ENCODE data around the gene RUNX1.

RUNX1 gene

GRCh38 chr21:35090403-35090802 lies 41.3 kb upstream of the RUNX1 start:
- POLR2A ChIA-PET: no interaction called here
- no peak for DNase-seq (ENCODE audit: extremely low spot score)
- CTCF ChIA-PET: no interaction called here
- no peak for TF ChIP-seq ZNF384 (IDR thresholded peaks at IDR 0.05)
- no peak for TF ChIP-seq LEF1 (IDR thresholded peaks at IDR 0.05; ENCODE audit: borderline replicate concordance)
- no peak for TF ChIP-seq CTBP1 (IDR thresholded peaks at IDR 0.05; ENCODE audit: borderline replicate concordance)
- TF ChIP-seq FOXA1 (IDR thresholded peaks at IDR 0.05): no peak
- no peak for TF ChIP-seq NFRKB (IDR thresholded peaks at IDR 0.05)

- ChIA-PET CTCF (no interaction called here), POLR2A (no interaction called here)
- TF ChIP-seq FOXM1 (IDR thresholded peaks at IDR 0.05; ENCODE audit: borderline replicate concordance) (no peak), L3MBTL2 (conservative IDR thresholded peaks at IDR 0.05) (no peak), ZNF384 (IDR thresholded peaks at IDR 0.05) (no peak), SUZ12 (IDR thresholded peaks at IDR 0.05) (no peak), PKNOX1 (IDR thresholded peaks at IDR 0.05) (no peak), ARNT (IDR thresholded peaks at IDR 0.05) (no peak), NFRKB (IDR thresholded peaks at IDR 0.05) (no peak), FOXA1 (IDR thresholded peaks at IDR 0.05) (no peak), LEF1 (IDR thresholded peaks at IDR 0.05; ENCODE audit: borderline replicate concordance) (no peak), SP1 (IDR thresholded peaks at IDR 0.05) (no peak), ELF4 (IDR thresholded peaks at IDR 0.05) (no peak), CTBP1 (IDR thresholded peaks at IDR 0.05; ENCODE audit: borderline replicate concordance) (no peak), BHLHE40 (IDR thresholded peaks at IDR 0.05; ENCODE audit: borderline replicate concordance) (no peak), TARDBP (IDR thresholded peaks at IDR 0.05) (no peak), HDGF (IDR thresholded peaks at IDR 0.05; ENCODE audit: borderline replicate concordance) (no peak), FOXK2 (IDR thresholded peaks at IDR 0.05) (no peak)
- DNase-seq (ENCODE audit: extremely low spot score): no peak
These were observed 39.2 kb upstream of the RUNX1 start for GRCh38 chr21:35088319-35088771.

DNA sequence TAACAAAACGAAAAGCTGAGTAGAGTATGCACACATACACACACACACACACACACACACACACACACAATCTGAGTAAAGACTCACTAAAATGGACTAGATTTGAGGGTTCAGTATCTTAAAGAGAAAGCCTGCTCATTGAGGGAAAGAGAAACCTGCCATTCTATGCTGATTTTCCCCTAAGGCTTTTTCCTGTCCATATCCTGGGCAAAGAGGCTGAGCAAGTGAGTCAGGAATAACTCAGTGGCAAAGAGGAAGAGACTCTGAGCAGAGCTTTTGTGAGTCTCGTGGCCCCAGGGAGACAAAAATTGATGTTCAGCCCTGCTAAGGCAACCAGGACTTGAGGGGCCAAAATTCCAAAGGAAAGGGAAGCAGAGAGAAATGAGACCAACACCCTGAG lies 37.3 kb upstream of the RUNX1 start:
- no peak for DNase-seq (ENCODE audit: extremely low spot score)
- ChIA-PET POLR2A (no interaction called here), CTCF (no interaction called here)
- TF ChIP-seq SP1 (IDR thresholded peaks at IDR 0.05) (no peak), PKNOX1 (IDR thresholded peaks at IDR 0.05) (no peak), ELF4 (IDR thresholded peaks at IDR 0.05) (no peak), FOXA1 (IDR thresholded peaks at IDR 0.05) (no peak), NFRKB (IDR thresholded peaks at IDR 0.05) (no peak), FOXM1 (IDR thresholded peaks at IDR 0.05; ENCODE audit: borderline replicate concordance) (no peak), SUZ12 (IDR thresholded peaks at IDR 0.05) (no peak), TARDBP (IDR thresholded peaks at IDR 0.05) (no peak), ZNF384 (IDR thresholded peaks at IDR 0.05) (no peak), BHLHE40 (IDR thresholded peaks at IDR 0.05; ENCODE audit: borderline replicate concordance) (no peak), LEF1 (IDR thresholded peaks at IDR 0.05; ENCODE audit: borderline replicate concordance) (no peak), HDGF (IDR thresholded peaks at IDR 0.05; ENCODE audit: borderline replicate concordance) (no peak), CTBP1 (IDR thresholded peaks at IDR 0.05; ENCODE audit: borderline replicate concordance) (no peak), L3MBTL2 (conservative IDR thresholded peaks at IDR 0.05) (no peak), FOXK2 (IDR thresholded peaks at IDR 0.05) (no peak), ARNT (IDR thresholded peaks at IDR 0.05) (no peak)

DNA sequence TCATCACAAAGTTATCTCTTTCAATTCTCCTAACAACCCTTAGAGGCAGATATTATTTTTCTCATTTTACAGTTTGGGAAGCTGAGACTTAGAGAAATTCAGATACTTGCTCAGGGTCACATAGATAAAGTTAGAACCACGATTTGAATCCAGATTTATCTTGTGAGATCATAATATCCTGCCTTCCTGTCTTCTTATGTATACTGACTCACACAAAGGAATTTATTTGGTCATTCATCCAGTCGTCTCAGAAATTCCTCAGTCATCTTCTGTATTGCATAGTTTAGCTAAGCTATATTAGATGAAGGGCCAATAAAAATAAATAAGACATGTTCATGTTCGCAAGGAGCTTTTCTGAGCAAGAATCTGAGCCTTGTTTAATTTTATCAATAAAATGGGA lies 35.8 kb upstream of the RUNX1 start:
- no peak for DNase-seq (ENCODE audit: extremely low spot score)
- TF ChIP-seq CTBP1 (IDR thresholded peaks at IDR 0.05; ENCODE audit: borderline replicate concordance) (no peak), FOXM1 (IDR thresholded peaks at IDR 0.05; ENCODE audit: borderline replicate concordance) (no peak), ARNT (IDR thresholded peaks at IDR 0.05) (no peak), SP1 (IDR thresholded peaks at IDR 0.05) (no peak), FOXA1 (IDR thresholded peaks at IDR 0.05) (no peak), TARDBP (IDR thresholded peaks at IDR 0.05) (no peak), HDGF (IDR thresholded peaks at IDR 0.05; ENCODE audit: borderline replicate concordance) (no peak), SUZ12 (IDR thresholded peaks at IDR 0.05) (no peak), L3MBTL2 (conservative IDR thresholded peaks at IDR 0.05) (no peak)
- ChIA-PET CTCF (no interaction called here), POLR2A (no interaction called here)

DNA sequence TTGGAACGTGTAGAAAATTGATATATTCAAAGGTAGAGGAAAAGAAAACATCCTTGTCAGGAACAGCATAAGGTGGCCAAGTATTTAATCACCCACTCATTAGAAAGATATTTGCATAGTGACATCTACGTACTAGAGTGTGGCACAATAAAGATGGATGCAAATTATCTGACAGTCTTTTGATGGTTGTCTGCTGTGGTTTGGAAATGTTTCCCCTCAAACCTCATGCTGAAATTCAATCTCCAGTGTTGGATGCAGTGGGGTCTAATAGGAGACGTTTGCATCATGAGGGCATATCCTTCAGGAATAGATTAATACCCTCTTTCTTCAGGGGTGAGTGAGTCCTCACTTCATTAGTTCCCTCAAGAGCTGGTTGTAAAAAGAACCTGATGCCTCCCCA lies 34.1 kb upstream of the RUNX1 start:
- CTCF ChIA-PET: no interaction called here
- DNase-seq (ENCODE audit: extremely low spot score): no peak
- POLR2A ChIA-PET: no interaction called here
- TF ChIP-seq CTBP1 (IDR thresholded peaks at IDR 0.05; ENCODE audit: borderline replicate concordance): no peak
- no peak for TF ChIP-seq FOXK2 (IDR thresholded peaks at IDR 0.05)
- no peak for TF ChIP-seq L3MBTL2 (conservative IDR thresholded peaks at IDR 0.05)
- no peak for TF ChIP-seq NFRKB (IDR thresholded peaks at IDR 0.05)
- TF ChIP-seq ZNF384 (IDR thresholded peaks at IDR 0.05): no peak
- TF ChIP-seq ARNT (IDR thresholded peaks at IDR 0.05): no peak
- no peak for TF ChIP-seq FOXM1 (IDR thresholded peaks at IDR 0.05; ENCODE audit: borderline replicate concordance)
- no peak for TF ChIP-seq ELF4 (IDR thresholded peaks at IDR 0.05)
- TF ChIP-seq FOXA1 (IDR thresholded peaks at IDR 0.05): no peak
- no peak for TF ChIP-seq TARDBP (IDR thresholded peaks at IDR 0.05)

DNA sequence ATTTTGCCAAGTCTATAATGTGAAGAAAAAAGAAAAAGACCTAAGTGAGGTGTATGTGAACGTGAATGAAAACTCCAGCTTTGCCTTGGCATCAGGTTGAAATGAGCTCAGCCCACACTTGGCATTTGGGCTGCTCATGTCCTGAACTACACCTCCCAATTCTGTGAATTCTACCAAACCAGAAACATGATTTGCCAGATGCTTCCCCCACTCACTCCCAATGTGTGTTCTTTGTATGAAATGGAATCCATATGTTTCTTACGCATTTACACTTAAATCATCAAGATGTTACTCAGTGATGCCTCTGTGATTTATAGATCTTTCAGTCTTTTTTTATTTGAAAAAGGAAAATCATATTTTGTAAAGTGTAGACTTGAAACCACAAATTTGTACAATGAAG lies 32.8 kb upstream of the RUNX1 start:
- CTCF ChIA-PET: no interaction called here

More for the DNA sequence above, 32.8 kb upstream of the RUNX1 start:
- no peak for DNase-seq (ENCODE audit: extremely low spot score)
- TF ChIP-seq ELF4 (IDR thresholded peaks at IDR 0.05): no peak
- no peak for TF ChIP-seq L3MBTL2 (conservative IDR thresholded peaks at IDR 0.05)
- TF ChIP-seq CTBP1 (IDR thresholded peaks at IDR 0.05; ENCODE audit: borderline replicate concordance): no peak
- no peak for TF ChIP-seq NFRKB (IDR thresholded peaks at IDR 0.05)
- TF ChIP-seq LEF1 (IDR thresholded peaks at IDR 0.05; ENCODE audit: borderline replicate concordance): no peak
- no peak for TF ChIP-seq PKNOX1 (IDR thresholded peaks at IDR 0.05)
- no peak for TF ChIP-seq FOXA1 (IDR thresholded peaks at IDR 0.05)
- TF ChIP-seq BHLHE40 (IDR thresholded peaks at IDR 0.05; ENCODE audit: borderline replicate concordance): no peak
- TF ChIP-seq FOXM1 (IDR thresholded peaks at IDR 0.05; ENCODE audit: borderline replicate concordance): no peak
- no peak for TF ChIP-seq ARNT (IDR thresholded peaks at IDR 0.05)
- no peak for TF ChIP-seq FOXK2 (IDR thresholded peaks at IDR 0.05)
- TF ChIP-seq ZNF384 (IDR thresholded peaks at IDR 0.05): no peak
- POLR2A ChIA-PET: no interaction called here

Measured in HEK293T (cell line).